Omental fat pad (tissue), 4 donors: ENCODE results near the gene PTP4A1. TPM values are rescaled to one million over a fixed set of nuclear protein-coding genes. Genes with fewer than 3 reads are reported as not detected.

ENCODE experiments used
- ATAC-seq: fragments of 150-250 bp; one replicate; pipeline ENCODE4 v1.9.1; 2016; ENCODE audit warnings: mild to moderate bottlenecking, moderate library complexity; ENCODE audit not compliant: low FRiP score
- DNase-seq: peaks from one replicate; pipeline ENCODE4 v3.0.0-alpha.2; 2019; ENCODE audit warnings: low spot score
- total RNA-seq, 4 donors: library from RNA; depleted of rRNA; stranded (reverse); fragments of >200 nt; gene quantifications; one replicate each; pipeline ENCODE4 v1.1.0, GENCODE V29; 2016
- TF ChIP-seq, protein P1 (sequence below), 3 donors: fragments of 450-650 bp; IDR thresholded peaks; one replicate each; pipeline ENCODE4 v1.5.1; 2016 to 2017; ENCODE audit warnings: antibody characterized with exemption in 3 of 3, mild to moderate bottlenecking in 3 of 3, moderate library complexity in 2 of 3

Gene PTP4A1
- total RNA-seq, 4 donors from 2014 or later, result 24.7 to 43.6 (median 33.8) TPM

DNA sequence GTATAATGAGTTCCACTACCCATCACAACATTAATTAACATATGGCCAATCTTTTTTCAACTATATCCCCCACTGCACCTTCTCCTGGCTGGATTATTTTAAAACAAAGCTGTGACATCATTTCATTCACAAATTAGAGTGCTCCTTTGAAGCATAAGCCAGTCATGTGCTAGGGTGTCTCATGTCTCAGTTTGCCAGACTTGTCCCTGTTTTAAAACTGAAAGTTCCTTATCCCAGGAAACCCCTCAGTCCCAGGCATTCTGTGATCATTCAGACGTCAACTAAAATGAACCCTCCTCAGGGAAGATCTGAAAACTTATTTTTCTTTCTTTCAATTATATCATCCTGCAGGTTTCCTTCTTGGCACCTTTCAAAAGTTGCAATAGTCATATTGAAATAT lies 29.3 kb upstream of the PTP4A1 start:
- DNase-seq (no peak), ATAC-seq (no peak)
- TF ChIP-seq, protein P1, sequence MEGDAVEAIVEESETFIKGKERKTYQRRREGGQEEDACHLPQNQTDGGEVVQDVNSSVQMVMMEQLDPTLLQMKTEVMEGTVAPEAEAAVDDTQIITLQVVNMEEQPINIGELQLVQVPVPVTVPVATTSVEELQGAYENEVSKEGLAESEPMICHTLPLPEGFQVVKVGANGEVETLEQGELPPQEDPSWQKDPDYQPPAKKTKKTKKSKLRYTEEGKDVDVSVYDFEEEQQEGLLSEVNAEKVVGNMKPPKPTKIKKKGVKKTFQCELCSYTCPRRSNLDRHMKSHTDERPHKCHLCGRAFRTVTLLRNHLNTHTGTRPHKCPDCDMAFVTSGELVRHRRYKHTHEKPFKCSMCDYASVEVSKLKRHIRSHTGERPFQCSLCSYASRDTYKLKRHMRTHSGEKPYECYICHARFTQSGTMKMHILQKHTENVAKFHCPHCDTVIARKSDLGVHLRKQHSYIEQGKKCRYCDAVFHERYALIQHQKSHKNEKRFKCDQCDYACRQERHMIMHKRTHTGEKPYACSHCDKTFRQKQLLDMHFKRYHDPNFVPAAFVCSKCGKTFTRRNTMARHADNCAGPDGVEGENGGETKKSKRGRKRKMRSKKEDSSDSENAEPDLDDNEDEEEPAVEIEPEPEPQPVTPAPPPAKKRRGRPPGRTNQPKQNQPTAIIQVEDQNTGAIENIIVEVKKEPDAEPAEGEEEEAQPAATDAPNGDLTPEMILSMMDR (IDR thresholded peaks at IDR 0.05), result no peak

DNA sequence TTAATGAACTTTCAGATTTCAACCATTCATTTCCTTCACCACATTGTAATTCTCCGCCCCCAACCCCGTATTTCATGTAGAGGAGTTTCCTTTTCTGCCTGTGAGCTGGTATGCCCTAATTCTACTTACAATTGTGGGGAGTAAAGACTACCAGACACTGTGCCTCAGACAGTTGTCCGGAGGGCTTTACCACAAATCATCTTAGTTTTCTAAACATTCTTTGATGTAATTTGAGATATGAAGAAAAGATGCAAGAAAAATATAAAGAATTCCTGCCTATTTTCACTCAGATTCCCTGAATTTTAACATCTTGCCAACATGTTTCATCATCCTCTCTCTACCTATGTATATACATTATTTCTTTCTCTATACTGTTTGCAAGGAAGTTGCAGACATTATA lies 28.3 kb upstream of the PTP4A1 start:
- TF ChIP-seq, protein P1 (IDR thresholded peaks at IDR 0.05), result no peak
- DNase-seq (no peak), ATAC-seq (no peak)

DNA sequence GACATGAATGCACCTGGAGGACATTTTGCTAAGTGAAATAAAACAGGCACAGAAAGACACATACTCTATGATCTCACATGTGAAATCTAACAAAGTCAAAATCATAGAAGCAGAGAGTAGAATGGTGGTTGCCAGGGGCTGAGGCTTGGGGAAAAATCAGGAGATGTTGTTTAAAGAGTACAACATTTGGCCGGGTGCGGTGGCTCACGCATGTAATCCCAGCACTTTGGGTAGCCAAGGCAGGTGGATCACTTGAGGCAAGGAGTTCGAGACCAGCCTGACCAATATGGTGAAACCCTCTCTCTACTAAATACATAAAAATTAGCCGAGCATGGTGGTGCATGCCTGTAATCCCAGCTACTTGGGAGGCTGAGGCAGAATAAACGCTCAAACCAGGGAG lies 26.0 kb upstream of the PTP4A1 start:
- no peak for DNase-seq
- TF ChIP-seq, protein P1 (IDR thresholded peaks at IDR 0.05), result no peak
- ATAC-seq, result no peak

DNA sequence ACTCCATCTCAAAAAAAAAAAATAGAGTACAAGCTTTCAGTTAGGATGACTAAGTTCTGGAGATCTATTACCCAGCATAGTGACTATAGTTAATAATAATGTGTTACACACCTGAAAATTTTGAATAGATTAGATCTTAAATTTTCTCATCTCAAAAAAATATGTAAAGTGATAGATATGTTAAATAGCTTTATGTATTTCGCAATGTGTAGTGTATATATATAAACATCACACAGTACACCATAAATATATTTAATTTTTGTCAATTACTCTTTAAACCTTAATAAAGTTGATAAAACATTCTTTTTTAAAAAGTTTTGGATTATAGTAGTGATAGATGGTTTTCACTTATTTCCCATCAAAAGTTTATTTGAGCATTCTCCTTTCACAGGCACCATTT lies 25.6 kb upstream of the PTP4A1 start:
- no peak for ATAC-seq
- TF ChIP-seq, protein P1 (IDR thresholded peaks at IDR 0.05), result no peak
- DNase-seq, result no peak

DNA sequence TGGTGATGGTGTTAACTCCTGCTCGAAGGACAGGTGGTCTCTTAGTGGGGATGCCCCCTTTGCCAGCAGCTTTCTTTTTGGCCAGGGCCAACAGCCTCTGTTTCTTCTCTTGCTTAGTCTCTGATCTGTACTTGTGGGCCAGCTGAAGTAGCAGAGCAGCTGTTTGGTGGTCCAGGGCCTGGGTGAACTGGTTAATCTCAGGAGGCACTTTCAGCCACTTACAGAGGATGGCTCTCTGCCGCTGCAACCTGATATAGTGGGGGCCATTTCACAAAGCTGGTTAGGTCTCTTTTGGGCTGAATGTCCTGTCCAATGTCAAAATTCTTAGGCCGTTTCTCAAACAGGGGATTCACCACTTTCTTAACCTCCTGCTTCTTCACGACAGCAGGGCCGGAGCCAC lies 23.2 kb upstream of the PTP4A1 start:
- ATAC-seq, result no peak
- TF ChIP-seq, protein P1 (IDR thresholded peaks at IDR 0.05), result no peak
- no peak for DNase-seq

DNA sequence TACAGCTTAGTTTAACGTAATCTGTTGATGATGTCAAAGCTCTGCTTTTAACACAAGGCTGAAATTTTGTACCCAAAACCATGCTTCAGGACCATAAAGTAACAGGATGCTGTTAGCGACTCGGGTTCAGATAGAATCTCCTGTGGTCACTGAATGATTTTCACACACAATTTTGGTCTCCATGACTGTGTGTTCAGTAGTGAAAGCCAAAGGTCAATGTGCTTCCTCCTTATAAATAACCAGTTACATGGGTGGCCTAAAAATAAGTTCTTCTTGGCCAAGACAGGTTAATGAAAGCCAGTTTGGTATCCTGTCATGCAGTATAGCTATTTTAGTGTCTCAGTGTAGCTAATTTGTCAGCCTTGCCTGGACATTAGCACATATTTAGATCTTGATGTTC lies 19.1 kb upstream of the PTP4A1 start:
- TF ChIP-seq, protein P1 (IDR thresholded peaks at IDR 0.05), result no peak
- ATAC-seq (no peak), DNase-seq (no peak)

DNA sequence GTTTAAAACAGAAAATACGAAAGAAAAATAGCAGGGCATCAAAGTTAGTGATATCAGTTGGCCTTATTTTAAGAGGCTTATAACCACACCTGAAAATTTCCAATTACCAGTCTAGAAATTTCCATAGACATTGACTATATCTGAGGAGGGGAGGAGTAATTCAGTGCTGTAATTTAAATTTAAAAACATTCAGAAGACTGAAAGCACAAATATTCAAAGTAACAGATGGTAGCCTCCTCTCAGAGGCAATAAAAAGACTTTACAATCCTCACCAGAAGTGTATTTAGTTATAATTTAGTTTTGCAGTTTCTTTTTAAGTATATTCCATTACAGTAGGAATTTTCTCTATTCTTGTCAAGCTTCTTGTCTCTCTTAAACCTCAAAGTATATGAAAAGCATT lies 18.4 kb upstream of the PTP4A1 start:
- TF ChIP-seq, protein P1 (IDR thresholded peaks at IDR 0.05), result no peak
- ATAC-seq, result no peak
- no peak for DNase-seq
